Fibroblast of villous mesenchyme (primary cell): ENCODE results near the gene SLC4A4. TPM values are rescaled to one million over a fixed set of nuclear protein-coding genes. Genes with fewer than 3 reads are reported as not detected.
"Not testable (repeated sequence)": the region's sequence is repeated elsewhere in the genome, so short reads cannot be mapped to it uniquely, and the experiment has no call there.

Source experiments
- DNase-seq: peaks from one replicate; pipeline ENCODE4 v3.0.0-alpha.2; 2010; ENCODE audit warnings: low read depth
- H3K4me3 ChIP-seq: 2 replicates; pipeline ENCODE4 v1.5.1; 2011; ENCODE audit warnings: low read depth, mild to moderate bottlenecking, low read length
- total RNA-seq: library from RNA; depleted of rRNA; stranded (reverse); fragments of >200 nt; gene quantifications from 2 replicates; pipeline ENCODE4 v1.2.3, GENCODE V29; 2012
- TF ChIP-seq, protein P1 (sequence below): IDR thresholded peaks from 2 replicates; pipeline ENCODE4 v1.5.1; 2012; ENCODE audit warnings: low read depth, mild to moderate bottlenecking, low read length; ENCODE audit not compliant: insufficient read depth

Gene SLC4A4
- total RNA-seq, 1 donor: 12.5 TPM

DNA sequence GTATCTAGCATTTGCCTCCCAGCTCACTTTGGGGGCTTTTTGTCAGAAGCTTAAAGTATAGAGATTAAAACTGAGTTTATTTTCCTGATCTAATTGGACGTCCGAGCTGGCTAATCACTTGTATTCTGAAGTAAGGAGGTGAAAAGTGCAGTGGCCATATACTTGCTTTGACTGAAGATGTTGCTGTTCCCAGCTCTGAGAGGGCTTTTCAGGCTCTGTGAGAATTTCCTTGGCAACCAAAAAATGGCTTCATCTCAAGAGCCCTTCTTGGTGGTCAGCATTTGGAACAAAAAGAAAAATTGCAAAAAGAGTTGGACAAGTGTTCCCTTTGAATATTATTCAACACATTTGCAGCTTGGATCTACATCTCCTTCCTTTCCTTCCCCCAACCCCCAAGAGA, 67.0 kb downstream of the SLC4A4 start:
- H3K4me3 ChIP-seq: no peak overlapping the region
- DNase-seq: no peak
- TF ChIP-seq, protein P1, sequence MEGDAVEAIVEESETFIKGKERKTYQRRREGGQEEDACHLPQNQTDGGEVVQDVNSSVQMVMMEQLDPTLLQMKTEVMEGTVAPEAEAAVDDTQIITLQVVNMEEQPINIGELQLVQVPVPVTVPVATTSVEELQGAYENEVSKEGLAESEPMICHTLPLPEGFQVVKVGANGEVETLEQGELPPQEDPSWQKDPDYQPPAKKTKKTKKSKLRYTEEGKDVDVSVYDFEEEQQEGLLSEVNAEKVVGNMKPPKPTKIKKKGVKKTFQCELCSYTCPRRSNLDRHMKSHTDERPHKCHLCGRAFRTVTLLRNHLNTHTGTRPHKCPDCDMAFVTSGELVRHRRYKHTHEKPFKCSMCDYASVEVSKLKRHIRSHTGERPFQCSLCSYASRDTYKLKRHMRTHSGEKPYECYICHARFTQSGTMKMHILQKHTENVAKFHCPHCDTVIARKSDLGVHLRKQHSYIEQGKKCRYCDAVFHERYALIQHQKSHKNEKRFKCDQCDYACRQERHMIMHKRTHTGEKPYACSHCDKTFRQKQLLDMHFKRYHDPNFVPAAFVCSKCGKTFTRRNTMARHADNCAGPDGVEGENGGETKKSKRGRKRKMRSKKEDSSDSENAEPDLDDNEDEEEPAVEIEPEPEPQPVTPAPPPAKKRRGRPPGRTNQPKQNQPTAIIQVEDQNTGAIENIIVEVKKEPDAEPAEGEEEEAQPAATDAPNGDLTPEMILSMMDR: no peak

DNA sequence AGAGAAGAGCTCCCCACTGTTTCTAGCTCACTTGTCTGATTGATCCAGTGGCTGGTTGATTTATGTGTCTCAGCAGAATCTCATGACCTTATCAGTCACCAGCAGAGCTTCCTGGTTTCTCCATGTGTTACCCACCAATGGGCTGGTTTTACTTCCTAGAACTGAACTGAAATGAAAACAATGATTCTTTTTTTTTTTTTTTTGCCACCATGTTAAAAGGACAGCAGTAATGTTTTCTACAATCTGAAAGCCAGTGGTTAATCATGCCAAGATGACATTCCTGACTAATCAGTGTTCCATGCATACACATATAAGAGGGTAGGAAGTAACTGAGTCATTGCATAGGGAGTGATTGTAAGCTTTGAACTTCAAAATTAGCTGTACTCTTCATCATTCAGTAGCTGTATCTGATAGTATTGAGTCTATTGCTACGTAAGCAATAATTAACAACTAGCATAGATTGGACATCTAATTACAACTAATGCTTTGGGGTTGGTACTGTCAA, 67.7 kb downstream of the SLC4A4 start:
- H3K4me3 ChIP-seq: no peak overlapping the region
- no peak for DNase-seq
- TF ChIP-seq, protein P1: no peak

DNA sequence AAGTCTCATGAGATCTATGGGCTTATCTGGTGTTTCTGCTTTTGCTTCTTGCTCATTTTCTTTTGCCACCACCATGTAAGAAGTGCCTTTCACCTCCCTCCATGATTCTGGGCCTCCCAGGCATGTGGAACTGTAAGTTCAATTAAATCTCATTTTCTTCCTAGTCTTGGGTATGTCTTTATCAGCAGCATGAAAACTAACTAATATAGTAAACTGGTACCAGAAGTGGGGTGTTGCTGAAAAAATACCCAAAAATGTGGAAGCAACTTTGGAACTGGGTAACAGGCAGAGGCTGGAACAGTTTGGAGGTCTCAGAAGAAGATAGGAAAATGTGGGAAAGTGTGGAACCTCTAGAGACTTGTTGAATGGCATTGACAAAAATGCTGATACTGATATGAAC, 70.1 kb downstream of the SLC4A4 start:
- not testable (repeated sequence) for DNase-seq, H3K4me3 ChIP-seq

DNA sequence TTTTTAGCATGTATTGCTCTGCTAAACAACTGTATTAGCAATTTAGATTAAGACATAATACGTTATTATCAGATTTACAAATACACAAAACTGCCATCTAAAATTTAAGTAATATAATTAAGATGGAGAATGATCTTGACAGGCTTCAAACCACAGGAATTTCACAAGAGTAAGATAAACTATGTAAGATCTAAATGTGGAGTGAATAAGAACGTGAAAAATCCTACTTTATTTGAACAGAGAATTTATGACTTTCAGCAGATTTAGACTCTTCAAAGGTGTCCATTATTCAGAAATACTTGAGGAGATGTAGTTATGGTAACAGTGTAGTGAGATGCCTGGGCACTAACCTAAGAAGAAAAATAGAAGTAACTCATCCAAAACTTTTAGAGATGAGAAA, 73.2 kb downstream of the SLC4A4 start:
- H3K4me3 ChIP-seq: no peak overlapping the region
- TF ChIP-seq, protein P1: no peak
- no peak for DNase-seq

DNA sequence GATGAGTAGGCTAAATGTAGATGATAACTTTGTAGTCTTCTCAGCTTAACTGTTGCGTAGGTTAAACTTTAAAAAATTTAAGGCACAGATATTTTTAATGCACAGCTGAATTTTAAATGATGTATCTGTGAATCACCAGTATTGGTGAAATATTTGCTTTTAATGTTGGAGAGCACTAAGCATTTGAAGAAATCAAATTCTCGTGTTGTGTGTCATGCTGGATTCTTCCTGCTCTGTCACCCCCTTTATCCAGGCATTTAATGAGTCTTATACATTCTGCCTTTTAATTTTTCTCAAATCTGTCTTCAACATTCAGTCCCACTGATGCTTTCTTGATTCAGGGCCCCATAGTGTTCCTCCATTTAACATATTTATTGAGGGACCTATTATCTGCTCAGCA, 76.7 kb downstream of the SLC4A4 start:
- DNase-seq: no peak
- TF ChIP-seq, protein P1: no peak
- no peak overlapping the region for H3K4me3 ChIP-seq

DNA sequence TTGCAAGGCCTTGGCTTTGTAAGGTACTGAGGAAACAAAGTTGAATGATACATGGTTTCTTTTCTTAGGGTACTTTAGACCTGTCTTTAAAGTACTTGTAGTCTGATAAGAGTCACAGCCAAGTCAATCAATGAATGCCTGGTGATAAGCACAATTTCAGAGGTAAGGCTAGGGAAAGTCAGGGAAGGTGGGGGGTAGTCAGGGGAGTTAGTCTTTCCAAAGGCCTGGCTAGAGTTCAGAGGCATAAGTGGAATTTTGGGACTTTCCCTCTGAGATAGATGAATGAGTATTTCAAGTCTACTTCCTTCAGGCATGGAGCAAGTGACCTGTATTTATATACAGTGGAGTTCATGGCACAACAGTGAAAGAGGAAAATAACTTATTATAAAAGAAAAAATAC, 78.3 kb downstream of the SLC4A4 start:
- no peak for DNase-seq
- TF ChIP-seq, protein P1: no peak
- no peak overlapping the region for H3K4me3 ChIP-seq

DNA sequence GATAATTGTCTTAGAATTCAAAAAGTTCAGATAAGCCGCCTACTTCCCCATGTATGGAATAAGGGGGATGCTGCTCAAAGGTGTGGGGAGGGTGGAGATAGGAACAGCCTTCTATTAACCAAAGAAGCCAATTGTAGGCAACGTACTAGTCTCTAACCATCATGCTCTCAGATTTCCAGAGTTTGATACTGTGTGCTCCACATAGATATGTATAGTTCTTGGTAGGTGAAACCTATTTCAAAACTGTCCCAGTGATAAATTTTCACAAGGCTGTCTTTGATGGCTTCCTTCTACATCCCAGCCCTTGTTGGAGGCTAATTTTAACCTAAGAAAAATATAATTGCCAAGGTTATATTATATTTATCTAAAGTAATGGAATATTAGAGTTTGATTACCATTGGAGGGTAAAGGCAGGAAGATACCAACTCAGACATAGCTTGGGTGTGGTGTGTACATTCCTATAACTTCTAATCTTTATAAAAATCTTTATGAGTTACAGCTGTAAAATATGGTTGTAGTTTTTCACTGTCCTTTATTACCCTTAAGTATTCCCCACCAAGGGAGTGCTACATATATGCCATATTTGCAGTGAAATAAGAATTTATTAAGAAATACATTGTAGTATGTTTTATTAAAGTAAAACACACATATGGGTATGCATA, 87.7 kb downstream of the SLC4A4 start:
- no peak overlapping the region for H3K4me3 ChIP-seq
- TF ChIP-seq, protein P1: no peak
- DNase-seq: peak; percentile 5
